Stimulated activated CD4-positive, alpha-beta T cell treated with anti-CD3 and anti-CD28 coated beads, Interleukin-4, amount 100 ng/mL, for 24 hours (primary cell): ENCODE data around the gene HTR3A.

Experiments
- DNase-seq: peaks from one replicate; pipeline ENCODE4 v3.0.0-alpha.2; 2020

The HTR3A gene

DNA sequence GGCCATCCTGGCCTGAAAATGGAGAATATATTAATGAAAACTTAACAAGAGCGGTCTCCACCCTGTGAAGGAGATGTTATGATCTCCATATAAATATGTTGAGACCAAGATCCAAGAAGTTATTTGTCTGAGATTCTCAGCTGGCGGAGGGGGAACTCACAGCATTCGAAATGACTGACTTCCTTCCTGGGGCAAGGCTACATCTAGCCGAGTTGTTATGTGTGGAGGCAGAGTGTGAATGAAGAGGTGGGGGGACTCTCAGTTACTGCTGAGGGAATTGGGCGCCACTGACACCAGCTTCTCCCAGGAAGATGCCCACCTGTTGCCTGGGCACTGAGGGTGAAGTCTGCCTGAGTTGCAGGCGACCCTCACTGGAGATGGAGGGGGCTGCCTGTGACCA is 5.9 kb downstream of the HTR3A start:
- DNase-seq, result no peak

DNA sequence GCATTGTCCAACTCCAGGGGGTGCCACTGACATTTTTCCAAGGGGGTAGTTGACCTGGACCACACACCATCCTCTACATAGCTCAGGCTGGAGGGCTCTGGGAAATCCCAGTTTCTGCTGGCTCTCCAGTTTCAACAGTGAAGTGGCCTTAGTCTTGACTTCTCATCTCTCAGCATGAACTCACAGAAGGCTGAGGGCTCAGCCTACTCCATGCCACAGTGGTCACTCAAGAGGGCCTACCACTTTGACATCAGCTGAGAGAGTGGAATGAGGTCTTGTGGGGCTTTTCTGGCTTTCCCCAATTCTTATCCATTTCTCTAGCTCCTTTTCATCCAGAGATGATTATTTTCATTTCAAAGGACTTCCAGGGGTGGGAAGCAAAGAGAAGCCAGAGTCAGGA is 7.4 kb downstream of the HTR3A start:
- no peak for DNase-seq

DNA sequence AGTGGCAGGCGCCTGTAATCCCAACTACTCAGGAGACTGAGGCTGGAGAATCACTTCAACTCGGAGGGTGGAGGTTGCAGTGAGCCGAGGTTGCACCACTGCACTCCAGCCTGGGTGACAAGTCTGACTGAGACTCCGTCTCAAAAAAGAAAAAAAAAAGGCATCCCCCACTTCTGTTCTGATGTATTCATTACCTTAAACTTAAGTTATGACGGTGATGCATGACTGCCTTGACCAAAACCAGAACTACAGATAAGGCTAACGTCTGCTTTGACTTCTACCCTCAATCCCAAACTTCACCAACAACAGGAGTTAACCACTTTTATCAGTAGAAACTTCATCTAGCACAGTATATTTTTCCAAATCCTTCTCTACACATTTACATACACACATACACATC is 9.9 kb downstream of the HTR3A start:
- no peak for DNase-seq

DNA sequence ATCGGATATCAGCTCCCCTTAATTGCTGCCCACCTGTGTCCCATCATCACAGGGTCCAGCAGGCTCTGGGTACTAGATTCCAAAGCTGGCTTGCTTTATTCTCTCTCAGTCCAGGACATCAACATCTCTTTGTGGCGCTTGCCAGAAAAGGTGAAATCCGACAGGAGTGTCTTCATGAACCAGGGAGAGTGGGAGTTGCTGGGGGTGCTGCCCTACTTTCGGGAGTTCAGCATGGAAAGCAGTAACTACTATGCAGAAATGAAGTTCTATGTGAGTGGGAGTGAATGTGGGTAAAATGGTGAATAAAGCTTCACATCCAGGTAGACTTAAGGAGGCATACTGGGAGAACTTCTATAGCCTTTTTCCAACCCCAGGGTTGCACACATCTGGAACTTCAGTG is 11.0 kb downstream of the HTR3A start:
- DNase-seq, result no peak

DNA sequence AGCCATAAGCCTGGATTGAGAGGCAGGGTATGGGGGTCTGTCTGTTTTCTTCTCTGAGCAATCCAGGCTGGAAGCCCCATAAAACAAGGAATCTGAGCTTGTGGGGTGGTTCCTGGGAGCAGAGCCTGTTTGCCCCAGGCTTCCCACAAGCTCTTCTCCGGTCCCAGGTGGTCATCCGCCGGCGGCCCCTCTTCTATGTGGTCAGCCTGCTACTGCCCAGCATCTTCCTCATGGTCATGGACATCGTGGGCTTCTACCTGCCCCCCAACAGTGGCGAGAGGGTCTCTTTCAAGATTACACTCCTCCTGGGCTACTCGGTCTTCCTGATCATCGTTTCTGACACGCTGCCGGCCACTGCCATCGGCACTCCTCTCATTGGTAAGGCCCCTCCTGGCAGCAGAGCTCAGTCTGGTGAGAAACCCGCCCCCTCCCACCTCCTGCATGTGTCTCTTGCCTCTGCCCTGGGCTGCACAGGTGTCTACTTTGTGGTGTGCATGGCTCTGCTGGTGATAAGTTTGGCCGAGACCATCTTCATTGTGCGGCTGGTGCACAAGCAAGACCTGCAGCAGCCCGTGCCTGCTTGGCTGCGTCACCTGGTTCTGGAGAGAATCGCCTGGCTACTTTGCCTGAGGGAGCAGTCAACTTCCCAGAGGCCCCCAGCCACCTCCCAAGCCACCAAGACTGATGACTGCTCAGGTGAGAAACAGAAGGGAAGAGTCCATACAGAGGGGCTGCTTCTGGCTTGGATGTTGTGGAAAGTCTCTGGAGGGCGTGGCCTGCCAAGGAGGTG is 11.6 kb downstream of the HTR3A start:
- DNase-seq, result no peak

DNA sequence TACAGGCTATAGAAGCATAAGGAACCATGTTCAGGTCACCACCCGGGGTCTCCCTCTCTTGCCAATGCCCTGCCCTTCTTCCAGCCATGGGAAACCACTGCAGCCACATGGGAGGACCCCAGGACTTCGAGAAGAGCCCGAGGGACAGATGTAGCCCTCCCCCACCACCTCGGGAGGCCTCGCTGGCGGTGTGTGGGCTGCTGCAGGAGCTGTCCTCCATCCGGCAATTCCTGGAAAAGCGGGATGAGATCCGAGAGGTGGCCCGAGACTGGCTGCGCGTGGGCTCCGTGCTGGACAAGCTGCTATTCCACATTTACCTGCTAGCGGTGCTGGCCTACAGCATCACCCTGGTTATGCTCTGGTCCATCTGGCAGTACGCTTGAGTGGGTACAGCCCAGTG is 14.5 kb downstream of the HTR3A start:
- no peak for DNase-seq

DNA sequence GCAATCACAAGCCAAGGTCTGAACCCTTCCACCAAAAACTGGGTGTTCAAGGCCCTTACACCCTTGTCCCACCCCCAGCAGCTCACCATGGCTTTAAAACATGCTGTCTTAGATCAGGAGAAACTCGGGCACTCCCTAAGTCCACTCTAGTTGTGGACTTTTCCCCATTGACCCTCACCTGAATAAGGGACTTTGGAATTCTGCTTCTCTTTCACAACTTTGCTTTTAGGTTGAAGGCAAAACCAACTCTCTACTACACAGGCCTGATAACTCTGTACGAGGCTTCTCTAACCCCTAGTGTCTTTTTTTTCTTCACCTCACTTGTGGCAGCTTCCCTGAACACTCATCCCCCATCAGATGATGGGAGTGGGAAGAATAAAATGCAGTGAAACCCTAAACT is 15.0 kb downstream of the HTR3A start:
- DNase-seq, result no peak

DNA sequence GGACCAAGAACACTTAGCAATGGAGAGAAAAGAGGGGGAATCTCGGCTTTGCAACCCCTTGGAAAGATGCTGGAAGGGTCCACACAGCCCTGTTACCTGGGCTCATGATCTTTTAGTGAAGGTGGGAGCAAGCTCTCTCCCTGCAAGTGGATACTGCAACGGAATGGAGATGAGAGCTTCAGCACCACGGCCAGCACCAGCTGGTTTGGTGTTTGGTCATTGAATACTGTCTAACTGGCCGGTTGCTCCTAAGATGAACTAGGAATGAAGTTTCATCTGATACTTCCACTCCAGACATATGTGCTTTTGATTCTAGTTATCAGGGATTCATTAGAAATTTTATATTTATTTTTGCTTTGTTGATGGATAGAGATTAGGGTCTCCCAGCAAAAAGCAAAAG is 16.3 kb downstream of the HTR3A start:
- DNase-seq, result no peak

DNA sequence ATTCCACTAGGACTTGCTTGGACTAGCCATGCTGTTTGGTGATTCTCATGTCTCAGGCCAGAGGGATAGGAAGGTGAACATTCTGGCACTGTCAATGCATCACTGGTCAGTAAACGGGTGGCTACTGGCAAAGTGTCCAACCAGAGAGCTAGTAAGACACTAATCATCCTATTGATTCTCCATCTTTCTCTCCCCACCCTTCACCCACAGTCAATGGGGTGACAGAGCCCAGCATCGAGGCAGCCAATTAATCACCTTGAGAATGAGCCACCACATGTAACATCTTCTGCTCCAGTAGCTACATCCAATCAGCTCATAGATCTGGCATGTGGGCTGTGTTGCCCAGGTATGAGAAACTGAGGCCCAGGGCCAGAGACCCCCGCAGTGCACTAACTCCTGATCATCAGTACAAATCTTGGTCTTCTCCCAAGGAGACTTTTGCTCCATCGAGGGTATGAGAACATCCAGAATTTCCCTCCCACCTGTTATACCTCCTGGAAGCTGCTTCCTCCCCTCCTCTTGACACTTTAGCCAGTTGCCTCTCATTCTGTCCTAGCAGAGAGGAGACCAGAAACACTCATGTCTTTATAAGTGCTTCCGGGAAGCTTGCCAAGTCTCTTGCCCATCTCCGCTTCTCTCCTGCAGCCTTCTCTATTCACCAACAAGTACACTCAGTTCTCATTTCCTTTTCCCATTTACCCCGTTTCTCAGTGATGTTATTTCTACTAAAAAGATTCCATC is 17.0 kb downstream of the HTR3A start:
- no peak for DNase-seq

DNA sequence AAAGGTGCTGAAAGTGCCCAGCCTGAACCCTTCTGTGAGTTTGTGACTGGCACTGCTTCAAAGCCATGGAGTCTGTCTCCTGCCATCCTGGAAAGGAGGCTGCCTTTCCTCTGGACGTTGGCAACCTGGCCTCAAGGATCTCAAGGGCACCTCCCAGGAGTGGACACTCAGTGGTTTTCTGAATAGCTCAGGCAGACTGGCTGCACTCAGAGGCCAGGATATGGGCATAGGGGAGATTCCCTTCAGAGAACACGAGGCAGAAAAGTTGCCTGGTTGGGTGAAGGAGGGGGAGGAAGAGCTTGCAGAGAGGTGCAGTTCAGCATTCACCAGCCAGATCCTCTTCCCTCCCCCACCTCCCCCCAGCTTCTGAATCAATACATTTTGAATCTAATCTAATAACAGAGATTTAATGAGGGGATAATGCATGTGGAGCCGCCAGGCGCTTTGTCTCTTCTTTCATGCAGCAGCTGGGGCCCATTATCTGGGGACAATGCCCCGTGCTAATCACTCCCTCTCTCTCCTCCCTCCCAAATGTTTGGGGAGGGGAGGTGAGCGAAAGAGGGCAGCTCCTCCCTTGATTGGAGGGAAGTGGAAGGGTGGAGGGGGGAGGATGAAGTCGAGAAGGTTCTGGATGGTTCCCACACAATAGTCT is 17.7 kb downstream of the HTR3A start:
- DNase-seq, result no peak

DNA sequence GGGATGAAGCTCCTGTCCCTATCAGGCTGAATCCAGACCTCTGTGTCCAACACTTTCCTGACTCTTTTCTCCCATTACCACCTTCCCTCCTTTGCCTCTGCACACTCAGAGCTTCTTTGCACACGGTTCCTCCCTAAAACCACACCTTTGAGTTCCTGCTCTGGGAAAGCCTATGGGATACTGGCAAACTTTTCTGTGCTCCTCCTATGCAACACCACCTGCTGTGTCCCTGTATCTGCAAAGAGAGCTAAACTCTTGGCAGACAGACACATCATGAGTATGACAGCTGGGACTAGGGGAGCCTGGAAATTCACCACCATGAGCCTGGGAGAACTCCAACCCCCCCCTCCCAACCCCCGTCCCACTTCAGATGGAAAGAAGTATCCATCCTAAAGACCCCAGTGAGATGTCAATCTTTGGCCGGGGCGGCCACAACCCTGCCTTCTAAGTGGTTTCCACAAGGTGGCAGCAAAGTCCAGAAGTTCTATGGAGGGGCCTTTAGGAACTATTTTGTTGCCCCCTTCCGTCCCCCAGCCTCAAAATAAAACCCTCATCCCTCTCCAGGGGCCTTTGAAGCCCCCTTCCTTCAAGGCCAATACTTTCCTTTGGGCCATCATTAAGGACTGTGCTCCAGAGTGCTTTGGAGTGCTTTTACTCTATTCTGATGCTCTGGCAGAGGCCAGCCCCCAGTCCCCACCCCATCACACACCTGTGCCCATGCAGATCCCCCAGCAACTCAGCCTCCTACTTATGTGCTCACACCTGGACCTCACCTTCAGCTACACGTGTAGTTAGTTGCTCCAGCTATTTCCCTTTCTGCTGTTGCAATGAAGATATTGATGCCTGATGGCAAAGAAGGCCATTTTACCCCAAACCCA is 19.4 kb downstream of the HTR3A start:
- DNase-seq, result peak; percentile 32

DNA sequence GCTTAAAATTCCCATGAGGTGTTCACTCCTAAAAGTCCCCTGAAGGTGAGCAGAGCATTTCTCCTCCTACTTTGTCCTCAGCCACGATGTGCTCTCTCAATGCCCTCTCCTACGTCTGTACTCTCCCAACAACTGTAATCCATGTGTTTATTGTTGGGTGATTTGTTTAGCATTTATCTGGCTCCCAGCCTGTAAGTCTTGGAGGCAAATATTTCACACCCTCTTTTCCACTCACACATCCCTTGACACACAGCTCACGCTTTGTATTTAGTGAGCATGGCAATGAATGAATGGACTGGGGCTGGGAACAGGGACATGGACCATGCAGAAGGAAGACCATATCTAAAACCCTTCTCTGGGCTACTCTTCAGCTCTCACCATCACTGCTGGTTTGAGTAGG is 22.6 kb downstream of the HTR3A start:
- no peak for DNase-seq

DNA sequence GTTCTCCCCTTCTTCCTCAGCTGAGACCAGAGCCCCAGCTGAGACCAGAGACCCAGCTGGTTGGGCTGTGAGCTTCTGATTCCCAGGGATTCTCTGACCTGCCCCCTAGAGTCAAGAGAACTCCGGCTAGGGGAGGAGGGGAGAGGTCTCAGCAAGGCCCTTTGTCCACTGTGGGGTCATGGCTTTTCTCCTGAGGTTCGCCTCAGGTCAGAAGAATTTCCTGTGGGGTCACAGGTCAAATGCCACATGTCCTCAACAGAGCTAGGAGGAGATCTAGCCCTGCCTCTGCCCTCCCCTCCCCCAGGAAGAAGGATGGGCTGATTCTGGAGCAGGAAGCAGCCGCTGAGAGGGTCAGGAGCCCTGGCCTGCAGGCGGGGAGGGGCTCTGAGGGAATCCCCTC is 23.7 kb downstream of the HTR3A start:
- no peak for DNase-seq

DNA sequence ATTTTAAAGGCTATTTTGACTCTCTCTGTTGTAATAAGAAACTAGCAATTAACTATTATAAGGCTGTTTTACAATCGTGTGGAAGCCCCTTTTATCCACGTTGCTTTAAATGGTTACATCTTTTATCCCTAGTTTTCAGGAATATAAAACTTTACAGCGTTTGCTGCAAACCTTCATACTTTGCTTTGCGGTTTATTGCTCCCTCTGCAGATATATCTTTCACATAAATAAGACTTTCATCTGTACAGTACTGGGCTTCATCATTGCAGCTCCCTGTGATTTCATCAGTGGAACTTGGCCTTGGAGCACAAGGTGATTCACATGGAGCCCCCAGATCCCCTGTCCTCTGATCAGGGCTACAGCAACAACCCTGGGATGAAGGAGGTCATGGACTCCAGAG is 25.6 kb downstream of the HTR3A start:
- no peak for DNase-seq

DNA sequence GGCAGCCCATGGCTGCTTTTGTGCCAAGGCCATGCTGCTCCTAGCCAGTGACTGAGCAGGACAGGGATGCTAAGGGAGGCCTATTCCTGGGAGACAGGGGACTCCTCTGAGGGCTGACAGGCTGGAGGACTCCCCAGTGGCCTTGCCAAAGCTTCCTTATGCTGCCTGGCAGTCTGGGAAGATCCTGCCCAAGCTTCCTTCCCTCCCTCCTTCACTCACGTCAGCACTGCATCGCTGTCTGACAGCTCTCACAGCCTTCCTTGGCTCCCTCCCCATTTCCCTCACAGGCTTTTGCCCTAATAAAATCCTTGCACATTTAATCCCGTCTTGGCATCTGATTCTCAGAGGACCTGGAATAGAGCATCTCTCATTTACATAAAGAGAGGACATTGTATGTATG is 26.5 kb downstream of the HTR3A start:
- DNase-seq, result no peak

DNA sequence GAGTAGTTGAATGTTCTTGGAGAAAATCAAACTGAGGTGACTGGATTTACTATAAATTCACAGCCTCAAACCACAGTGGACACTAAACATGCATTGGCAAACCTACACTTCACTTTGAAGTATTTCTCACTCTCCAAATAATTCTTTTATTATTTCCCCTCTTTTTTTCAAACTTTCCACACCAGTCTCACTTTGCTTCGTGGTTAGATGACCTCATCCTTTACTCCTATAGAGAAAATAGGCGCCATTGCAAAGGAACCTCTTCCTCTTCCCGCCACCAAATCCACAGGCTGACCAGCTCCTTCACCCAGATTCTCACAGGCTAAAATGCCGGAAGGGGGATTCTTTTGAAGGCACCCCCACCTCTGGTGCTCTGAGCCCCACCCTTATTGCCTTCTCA is 33.4 kb downstream of the HTR3A start:
- DNase-seq, result no peak

DNA sequence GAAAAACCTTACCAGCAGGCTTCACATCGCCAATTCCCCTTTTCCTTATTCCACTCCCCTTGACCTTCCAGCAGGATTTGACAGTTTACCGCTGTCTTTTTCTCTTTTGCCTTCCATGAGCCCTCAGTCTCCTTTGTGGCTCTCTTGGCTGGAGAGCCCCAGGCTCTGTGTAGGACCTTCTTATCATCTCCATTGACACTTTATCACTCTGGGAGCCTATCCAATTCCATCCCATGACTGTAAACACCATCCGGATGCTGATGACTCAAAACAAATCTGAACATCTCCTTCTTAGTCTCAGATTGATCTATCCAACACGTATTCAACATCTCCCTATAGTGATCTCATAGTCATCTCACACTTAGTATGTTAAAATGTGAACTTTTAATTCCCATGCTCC is 36.0 kb downstream of the HTR3A start:
- no peak for DNase-seq

DNA sequence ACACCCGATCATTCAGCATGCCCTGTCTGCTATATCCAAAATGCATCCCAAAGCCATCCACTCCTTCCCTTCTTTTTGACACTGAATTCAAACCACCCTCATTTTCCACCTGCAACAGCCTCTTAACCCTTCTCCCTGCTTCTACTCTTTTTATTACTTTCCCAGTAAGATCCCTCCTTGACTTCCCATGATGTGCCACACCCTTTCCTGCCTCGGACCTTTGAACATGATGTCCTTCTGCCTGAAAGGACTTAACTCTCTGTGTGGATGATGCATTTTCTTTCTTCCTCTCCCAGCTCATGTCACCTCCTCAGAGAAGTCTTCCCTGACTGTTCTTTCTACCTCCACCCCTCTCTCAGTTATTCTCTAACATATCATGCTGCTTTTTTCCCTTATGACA is 36.5 kb downstream of the HTR3A start:
- DNase-seq, result no peak

DNA sequence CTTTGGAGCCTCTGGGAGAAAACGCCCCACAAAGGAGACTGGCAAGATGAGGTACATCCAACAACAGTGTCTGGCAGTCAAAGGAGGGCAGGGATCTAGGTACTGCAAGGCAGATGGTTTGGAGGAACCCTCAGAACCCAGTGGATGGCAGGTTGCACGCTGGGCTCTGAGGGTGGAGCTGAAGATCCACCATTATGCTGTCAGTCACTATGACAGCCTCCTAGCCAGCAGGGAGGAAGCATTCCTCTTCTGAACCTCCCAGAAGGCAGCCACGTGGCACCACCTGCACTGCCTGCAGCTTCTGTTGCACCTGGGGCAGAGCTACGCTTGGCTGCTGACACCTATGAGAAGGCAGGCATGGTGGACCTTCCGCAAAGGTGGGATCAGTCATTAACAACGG is 40.2 kb downstream of the HTR3A start:
- DNase-seq, result no peak

DNA sequence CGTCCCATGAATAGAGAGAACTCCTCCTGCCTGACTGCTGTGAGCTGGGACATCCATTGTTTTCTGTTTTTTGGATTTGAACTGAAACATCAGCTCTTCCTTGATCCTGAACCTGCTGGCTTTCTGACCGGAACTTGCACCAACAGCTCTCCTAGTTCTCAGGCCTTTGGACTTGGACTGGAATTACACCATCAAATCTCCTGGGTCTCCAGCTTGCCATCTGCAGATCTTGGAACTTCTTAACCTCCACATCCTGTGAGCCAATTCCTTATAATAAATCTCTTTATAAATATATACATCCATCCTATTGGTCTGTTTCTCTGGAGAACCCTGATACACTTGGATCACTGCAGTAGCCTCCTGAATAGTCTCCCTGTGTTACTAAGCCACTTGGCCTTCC is 42.1 kb downstream of the HTR3A start:
- DNase-seq, result no peak

DNA sequence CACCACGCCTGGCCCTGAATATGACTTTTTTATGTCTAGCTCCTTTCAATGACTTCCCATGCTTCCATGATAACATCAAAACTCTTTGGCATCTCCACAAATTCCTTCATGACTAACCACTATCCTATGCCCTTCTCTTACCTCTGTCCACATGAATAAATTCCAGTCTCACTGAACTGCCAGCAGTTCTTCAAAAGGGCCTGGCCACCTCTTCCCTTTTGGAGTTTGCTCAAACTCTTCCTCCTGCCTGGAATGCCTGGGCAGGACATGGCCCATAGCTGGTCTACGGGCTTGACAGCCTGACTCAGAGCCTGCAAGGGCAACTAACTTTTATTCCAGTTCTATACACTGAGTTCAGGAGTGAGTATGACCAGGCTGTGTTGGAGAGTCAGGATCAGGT is 42.8 kb downstream of the HTR3A start:
- DNase-seq, result no peak

DNA sequence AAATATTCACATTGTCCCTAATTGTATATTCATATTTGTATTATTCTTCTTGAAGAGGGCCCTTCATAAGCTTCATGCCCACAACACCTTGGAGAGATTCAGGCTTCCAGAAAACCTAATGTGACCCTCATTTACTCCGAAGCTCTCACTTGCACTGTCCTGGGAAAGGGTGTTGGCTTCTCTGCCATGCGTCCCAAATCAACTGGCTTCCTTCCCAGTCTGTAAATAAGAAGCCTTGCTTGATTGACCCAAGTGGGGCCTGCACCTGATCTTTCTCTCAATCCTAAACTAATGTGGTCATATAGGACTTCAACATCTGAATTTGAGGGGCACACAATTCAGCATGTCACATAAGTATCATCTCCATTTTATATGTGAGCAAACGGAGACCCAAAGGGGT is 44.1 kb downstream of the HTR3A start:
- no peak for DNase-seq

DNA sequence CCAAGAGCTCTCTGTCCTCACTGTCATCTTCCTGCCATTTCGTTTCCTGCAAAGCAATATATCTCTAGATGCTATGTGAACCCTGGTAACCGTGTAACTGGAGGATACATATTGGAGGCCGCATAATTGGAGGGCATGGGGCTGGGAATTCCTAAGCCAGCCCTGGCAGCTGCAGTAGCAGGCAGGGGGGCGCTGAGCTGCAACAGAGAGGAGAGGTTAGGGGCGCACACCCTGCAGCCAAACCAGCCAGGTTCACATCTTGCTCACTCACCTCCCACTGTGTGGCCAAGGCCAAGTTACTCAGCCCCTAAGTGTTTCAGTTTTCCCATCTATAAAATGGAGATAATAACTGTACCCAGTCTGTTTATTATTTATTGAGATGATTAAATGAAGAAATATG is 44.7 kb downstream of the HTR3A start:
- no peak for DNase-seq
